Body of pancreas (tissue), 4 donors: ENCODE data around the gene MAP2K5.

Experiments
- CTCF ChIP-seq, 7 experiments: fragments of 450-650 bp in 4 of 7; fragments of 200-600 bp in 3 of 7; sonication (generic) in 3 of 7; IDR thresholded peaks; one replicate each; pipeline ENCODE4 v1.5.1; 2016 to 2019; ENCODE audit warnings: antibody characterized with exemption in 7 of 7
- POLR2A ChIP-seq, 3 donors: fragments of 450-650 bp; IDR thresholded peaks; one replicate each; pipeline ENCODE4 v1.6.1; 2016; ENCODE audit warnings: antibody characterized with exemption in 3 of 3, mild to moderate bottlenecking in 2 of 3

- no peak for TF ChIP-seq CTCF (IDR thresholded peaks at IDR 0.05)
- TF ChIP-seq POLR2A (IDR thresholded peaks at IDR 0.05): no peak
Observed at GRCh38 chr15:67618297-67618696, 75.8 kb downstream of the MAP2K5 start.
